Muscle of leg (tissue), 11 donors: ENCODE data around the gene MAN2B2. TPM values are rescaled to one million over a fixed set of nuclear protein-coding genes. Genes with fewer than 3 reads are reported as not detected.

ENCODE experiments used
- DNase-seq: peaks from one replicate; pipeline ENCODE4 v3.0.0; 2013
- H3K27ac ChIP-seq: one replicate; pipeline ENCODE4 v1.5.1; 2013; ENCODE audit warnings: mild to moderate bottlenecking, low read length, control low read depth
- H3K27me3 ChIP-seq: one replicate; pipeline ENCODE4 v1.6.1; 2013; ENCODE audit warnings: low read length; ENCODE audit not compliant: control insufficient read depth, insufficient read depth
- H3K36me3 ChIP-seq: one replicate; pipeline ENCODE4 v1.6.1; 2013; ENCODE audit warnings: low read length; ENCODE audit not compliant: control insufficient read depth, insufficient read depth
- H3K4me1 ChIP-seq: one replicate; pipeline ENCODE4 v1.6.1; 2013; ENCODE audit warnings: low read length; ENCODE audit not compliant: control insufficient read depth, insufficient read depth
- H3K4me3 ChIP-seq: one replicate; pipeline ENCODE4 v1.5.1; 2013; ENCODE audit warnings: low read length, control low read depth
- H3K9me3 ChIP-seq: replicated peaks from 2 replicates; pipeline ENCODE4 v1.6.1; 2013; ENCODE audit warnings: low read depth, low read length; ENCODE audit not compliant: control insufficient read depth
- WGBS: methylation state at CpG from one replicate; pipeline ENCODE4 v1.1.5; 2013; ENCODE audit warnings: missing lambda C conversion rate; ENCODE audit not compliant: insufficient coverage; 5-methylcytosine and 5-hydroxymethylcytosine counted together
- polyA plus RNA-seq, 8 donors: library from polyadenylated mRNA; unstranded; fragments of 120-200 nt; gene quantifications; one replicate each; pipeline versions ENCODE4 v1.2.1 to v1.2.3, GENCODE V29; 2013; ENCODE audit warnings: inconsistent platforms in 1 of 8, low replicate concordance in 1 of 8; ENCODE audit not compliant: insufficient read length in 8 of 8, insufficient read depth in 1 of 8
- total RNA-seq: library from RNA; stranded (reverse); fragments of 120-200 nt; gene quantifications from one replicate; pipeline ENCODE4 v1.2.4, GENCODE V29; 2013

MAN2B2 gene
- total and polyA plus RNA-seq, 9 donors, result 4.9 to 12.1 (median 8.7) TPM

GRCh38 chr4:6612961-6613675 is 38.1 kb downstream of the MAN2B2 start:
- 97% methylated on average over 3 of the region's 3 CpGs for WGBS
- Histone ChIP-seq H3K9me3 (no peaks in the 10 kb centered on the region), H3K36me3 (peaks cover 38% of the 10 kb centered on the region)

DNA sequence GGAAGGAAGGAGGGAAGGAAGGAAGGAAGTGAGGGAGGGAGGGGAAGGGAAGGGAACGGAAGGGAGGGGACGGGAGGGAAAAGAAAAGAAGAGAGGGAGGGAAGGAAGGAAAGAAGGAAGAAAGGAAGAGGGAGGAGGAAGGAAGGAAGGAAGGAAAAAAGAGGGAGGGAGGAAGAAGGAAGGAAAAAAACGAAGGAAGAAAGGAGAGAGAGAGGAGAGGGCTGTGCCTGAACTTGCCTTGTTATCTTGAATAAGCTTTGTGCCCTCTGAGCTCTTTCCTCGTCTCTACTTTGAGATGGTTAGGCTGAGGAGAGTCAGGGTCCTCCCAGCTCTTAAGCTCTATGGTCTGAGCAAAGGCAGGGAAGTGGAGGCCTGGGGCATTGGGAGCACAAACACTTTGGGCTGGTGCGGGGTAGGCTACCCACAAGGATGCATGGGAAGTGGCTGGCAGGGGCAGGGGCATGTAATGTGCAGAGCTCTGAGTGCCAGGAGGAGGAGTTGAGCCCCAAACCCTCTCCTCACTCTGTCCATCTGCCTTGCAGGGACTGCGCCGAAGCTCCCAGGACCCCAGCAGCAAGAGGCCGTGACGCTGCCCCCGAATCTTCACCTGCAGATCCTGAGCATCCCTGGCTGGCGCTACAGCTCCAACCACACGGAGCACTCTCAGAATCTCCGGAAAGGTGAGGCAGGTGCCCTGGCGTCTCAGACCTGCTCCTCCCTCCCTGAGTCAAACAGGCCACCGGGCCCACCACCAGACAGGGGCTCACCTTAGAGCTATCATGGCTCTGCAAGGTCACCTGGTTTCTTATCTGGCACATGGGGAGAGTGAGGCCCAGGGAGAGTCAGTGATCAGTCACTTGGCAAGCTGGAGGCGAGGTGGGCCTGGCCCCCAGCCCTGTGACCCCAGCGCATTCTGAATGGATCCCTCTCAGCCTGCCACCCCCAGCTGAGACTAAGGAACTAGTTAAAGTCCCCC is 39.0 kb downstream of the MAN2B2 start:
- no peaks in the 10 kb centered on the region for H3K4me1 ChIP-seq
- no peak for DNase-seq
- no peaks in the 10 kb centered on the region for H3K27me3 ChIP-seq
- H3K9me3 ChIP-seq, result no peaks in the 10 kb centered on the region
- H3K36me3 ChIP-seq, result peaks cover 42% of the 10 kb centered on the region
- H3K27ac ChIP-seq, result no peak overlapping the region
- no peak overlapping the region for H3K4me3 ChIP-seq
- 78% methylated on average over 14 of the region's 17 CpGs for whole genome bisulfite sequencing

More at GRCh38 chr4:6612961-6613675, 38.1 kb downstream of the MAN2B2 start:
- no peak overlapping the region for H3K27ac ChIP-seq
- H3K27me3 ChIP-seq, result no peaks in the 10 kb centered on the region
- no peak for DNase-seq
- no peak overlapping the region for H3K4me3 ChIP-seq
- H3K4me1 ChIP-seq, result no peaks in the 10 kb centered on the region

DNA sequence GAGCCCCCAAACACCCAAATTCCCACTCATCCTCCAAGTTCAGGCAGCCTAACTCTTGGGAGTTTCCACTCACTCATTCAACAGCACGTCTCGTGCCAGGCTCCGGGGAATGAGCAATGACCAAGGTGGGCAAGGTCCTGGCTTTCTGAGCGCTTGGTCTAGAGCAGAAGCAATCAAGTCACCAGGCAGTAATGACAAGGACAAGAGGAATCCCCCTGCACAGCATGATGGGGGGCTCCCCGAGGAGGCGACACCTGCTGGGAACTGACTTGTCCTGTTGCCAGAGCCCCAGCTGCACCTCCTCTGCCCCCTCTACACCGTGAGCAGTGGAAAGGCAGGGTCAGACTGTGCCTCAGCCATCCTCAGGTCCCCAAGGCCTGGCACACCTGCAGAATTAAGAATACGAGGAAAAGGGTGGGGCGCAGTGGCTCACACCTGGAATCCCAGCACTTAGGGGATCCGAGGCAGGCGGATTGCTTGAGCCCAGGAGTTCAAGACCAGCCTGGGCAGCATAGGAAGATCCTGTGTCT is 39.8 kb downstream of the MAN2B2 start:
- Histone ChIP-seq H3K36me3 (peaks cover 44% of the 10 kb centered on the region), H3K9me3 (no peaks in the 10 kb centered on the region), H3K27me3 (no peaks in the 10 kb centered on the region), H3K4me1 (no peaks in the 10 kb centered on the region), H3K4me3 (no peak overlapping the region), H3K27ac (no peak overlapping the region)
- 75% methylated on average over 8 of the region's 11 CpGs for WGBS
- DNase-seq, result no peak

GRCh38 chr4:6616087-6616995 is 41.4 kb downstream of the MAN2B2 start:
- Histone ChIP-seq H3K4me1 (no peaks in the 10 kb centered on the region), H3K9me3 (no peaks in the 10 kb centered on the region), H3K36me3 (peaks cover 34% of the 10 kb centered on the region), H3K27ac (no peak overlapping the region), H3K4me3 (no peak overlapping the region), H3K27me3 (no peaks in the 10 kb centered on the region)
- DNase-seq, result no peak
- WGBS, result 86% methylated on average over 10 of the region's 18 CpGs

GRCh38 chr4:6617246-6617645 is 42.3 kb downstream of the MAN2B2 start:
- Histone ChIP-seq H3K36me3 (peaks cover 32% of the 10 kb centered on the region), H3K9me3 (no peaks in the 10 kb centered on the region), H3K27ac (no peak overlapping the region), H3K27me3 (no peaks in the 10 kb centered on the region), H3K4me1 (no peaks in the 10 kb centered on the region), H3K4me3 (no peak overlapping the region)
- 100% methylated on average over 4 of the region's 10 CpGs for WGBS
- no peak for DNase-seq

DNA sequence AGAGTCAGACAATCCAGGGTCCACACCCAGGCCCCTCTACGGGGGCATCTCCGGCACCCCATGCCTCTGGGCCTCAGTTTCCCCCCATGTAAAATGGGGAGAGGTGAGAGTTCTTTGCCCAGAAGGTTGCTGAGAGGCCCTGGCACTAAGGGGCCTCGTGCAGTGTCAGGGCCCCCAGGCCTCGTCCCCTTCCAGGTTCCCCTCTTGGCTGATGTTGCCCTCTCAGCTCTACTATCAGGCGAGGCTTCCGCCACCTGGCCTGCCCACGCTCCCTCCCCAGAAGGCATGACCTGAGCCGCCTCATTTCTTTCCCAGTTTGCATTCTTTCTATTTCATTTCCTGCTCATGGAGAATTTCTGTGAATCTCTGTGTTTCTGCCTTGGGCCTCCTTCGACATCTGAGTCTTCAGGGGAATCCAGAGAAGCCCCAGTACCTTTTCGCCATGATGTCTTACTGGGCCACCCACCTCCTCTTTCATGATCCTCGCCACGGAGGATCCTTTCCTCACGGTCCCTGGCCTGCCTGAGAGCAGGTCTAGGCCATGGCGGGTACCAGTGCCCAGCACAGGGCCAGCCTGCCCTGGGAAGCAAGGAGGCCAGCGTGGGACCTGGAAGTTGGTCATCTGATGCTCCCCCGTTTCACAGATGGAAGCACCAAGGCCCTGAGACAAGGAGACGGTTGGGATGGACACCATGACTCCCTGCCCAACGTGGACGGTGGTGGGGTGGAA is 43.6 kb downstream of the MAN2B2 start:
- Histone ChIP-seq H3K9me3 (no peaks in the 10 kb centered on the region), H3K36me3 (peaks cover 35% of the 10 kb centered on the region), H3K4me3 (no peak overlapping the region), H3K27ac (no peak overlapping the region), H3K27me3 (no peaks in the 10 kb centered on the region), H3K4me1 (no peaks in the 10 kb centered on the region)
- 88% methylated on average over 15 of the region's 19 CpGs for WGBS
- no peak for DNase-seq

- H3K9me3 ChIP-seq, result no peaks in the 10 kb centered on the region
- peaks cover 35% of the 10 kb centered on the region for H3K36me3 ChIP-seq
- H3K27me3 ChIP-seq, result no peaks in the 10 kb centered on the region
- no peak for DNase-seq
- 94% methylated on average over 11 of the region's 13 CpGs for WGBS
- no peaks in the 10 kb centered on the region for H3K4me1 ChIP-seq
- H3K27ac ChIP-seq, result no peak overlapping the region
- no peak overlapping the region for H3K4me3 ChIP-seq
Observed at GRCh38 chr4:6619116-6619465, 44.1 kb downstream of the MAN2B2 start.

DNA sequence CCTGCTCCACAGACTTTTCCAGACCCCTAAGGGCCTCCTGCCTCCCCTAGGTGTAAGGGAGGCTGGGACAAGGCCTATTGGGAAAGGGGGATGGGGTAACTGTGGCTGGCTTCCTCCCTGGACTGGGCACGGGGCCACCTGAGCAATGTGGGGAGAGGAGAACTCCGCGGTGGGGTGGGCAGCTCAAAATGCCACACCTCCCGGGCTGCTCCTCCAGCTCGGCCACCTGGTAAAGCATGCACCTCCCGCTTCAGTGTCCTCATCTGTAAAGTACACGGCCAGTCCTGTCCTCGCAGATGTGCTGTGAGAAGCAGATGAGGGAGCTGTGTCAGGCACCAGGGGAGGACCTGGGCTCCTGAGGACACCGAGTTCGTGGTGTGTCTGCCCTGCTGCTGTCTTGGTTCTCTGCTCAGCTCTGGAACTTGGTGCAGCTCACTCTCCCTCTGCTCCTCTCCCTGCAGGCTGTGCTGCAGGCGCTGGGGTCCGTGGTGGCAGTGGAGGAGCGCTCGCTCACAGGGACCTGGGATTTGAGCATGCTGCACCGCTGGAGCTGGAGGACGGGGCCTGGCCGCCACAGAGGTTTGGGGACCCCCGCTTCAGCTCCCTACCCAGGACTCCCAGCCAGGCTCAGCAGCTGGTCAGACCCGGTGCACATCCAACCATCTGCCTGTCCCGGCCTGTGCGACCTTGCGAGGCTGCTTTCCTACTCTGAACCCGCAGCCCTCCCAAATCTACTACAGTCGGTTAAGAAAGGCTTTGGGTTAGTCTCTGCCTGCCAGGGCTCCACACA is 44.7 kb downstream of the MAN2B2 start:
- WGBS, result 87% methylated on average over 24 of the region's 24 CpGs

GRCh38 chr4:6620296-6620695 is 45.3 kb downstream of the MAN2B2 start:
- 86% methylated on average over 9 of the region's 10 CpGs for WGBS
- DNase-seq, result no peak
- no peak overlapping the region for H3K4me3 ChIP-seq
- H3K27ac ChIP-seq, result no peak overlapping the region
- H3K4me1 ChIP-seq, result no peaks in the 10 kb centered on the region
- H3K9me3 ChIP-seq, result no peaks in the 10 kb centered on the region
- peaks cover 30% of the 10 kb centered on the region for H3K36me3 ChIP-seq
- no peaks in the 10 kb centered on the region for H3K27me3 ChIP-seq

More for the DNA sequence above, 44.7 kb downstream of the MAN2B2 start:
- H3K27me3 ChIP-seq, result no peaks in the 10 kb centered on the region
- H3K36me3 ChIP-seq, result peaks cover 33% of the 10 kb centered on the region
- H3K9me3 ChIP-seq, result no peaks in the 10 kb centered on the region
- H3K4me3 ChIP-seq, result no peak overlapping the region
- no peak for DNase-seq
- no peak overlapping the region for H3K27ac ChIP-seq
- no peaks in the 10 kb centered on the region for H3K4me1 ChIP-seq
